HepG2 (cell line): ENCODE data around the gene DPAGT1. TPM values are rescaled to one million over a fixed set of nuclear protein-coding genes. Genes with fewer than 3 reads are reported as not detected.

Experiments used
- AHR ChIP-seq: IDR thresholded peaks from 2 replicates; pipeline ENCODE4 v1.6.1; 2018; ENCODE audit warnings: missing genetic modification reagents, missing compliant biosample characterization
- BCL6 ChIP-seq: IDR thresholded peaks from 2 replicates; pipeline ENCODE4 v1.6.1; 2016; ENCODE audit warnings: missing genetic modification reagents, missing compliant biosample characterization
- DMTF1 ChIP-seq: sonication (generic); formaldehyde crosslinking; IDR thresholded peaks from 2 replicates; pipeline ENCODE4 v1.4.0; 2020; ENCODE audit warnings: mild to moderate bottlenecking, missing genetic modification reagents
- E2F2 ChIP-seq: sonication (generic); formaldehyde crosslinking; IDR thresholded peaks from 2 replicates; pipeline ENCODE4 v1.4.0; 2020; ENCODE audit warnings: missing genetic modification reagents, borderline replicate concordance
- HBP1 ChIP-seq: IDR thresholded peaks from 2 replicates; pipeline ENCODE4 v1.6.1; 2016; ENCODE audit warnings: low read depth, control low read depth
- KLF6 ChIP-seq: IDR thresholded peaks from 2 replicates; pipeline ENCODE4 v1.8.0; 2016; ENCODE audit warnings: missing biosample characterization, missing genetic modification reagents
- LBX2 ChIP-seq: sonication (generic); formaldehyde crosslinking; IDR thresholded peaks from 2 replicates; pipeline ENCODE4 v1.5.0; 2020; ENCODE audit warnings: missing genetic modification reagents, mild to moderate bottlenecking, borderline replicate concordance
- MEF2D ChIP-seq: sonication (generic); formaldehyde crosslinking; IDR thresholded peaks from 2 replicates; pipeline ENCODE4 v1.5.1; 2020; ENCODE audit warnings: mild to moderate bottlenecking, missing genetic modification reagents
- NCOA2 ChIP-seq: sonication (generic); formaldehyde crosslinking; IDR thresholded peaks from 2 replicates; pipeline ENCODE4 v1.8.0; 2022; ENCODE audit warnings: inconsistent platforms
- RFXAP ChIP-seq: sonication (generic); formaldehyde crosslinking; IDR thresholded peaks from 2 replicates; pipeline ENCODE4 v1.4.0; 2020; ENCODE audit warnings: missing genetic modification reagents, borderline replicate concordance
- THYN1 ChIP-seq: sonication (generic); formaldehyde crosslinking; IDR thresholded peaks from 2 replicates; pipeline ENCODE4 v1.8.1; 2023; ENCODE audit warnings: low read depth, mild to moderate bottlenecking, moderate library complexity, missing genetic modification reagents, borderline replicate concordance
- U2AF2 ChIP-seq: fragments of 200-400 bp; formaldehyde crosslinking; IDR thresholded peaks from 2 replicates; pipeline ENCODE4 v1.6.1; 2017; ENCODE audit warnings: low read depth, mild to moderate bottlenecking, low read length
- YEATS2 ChIP-seq: sonication (generic); formaldehyde crosslinking; IDR thresholded peaks from 2 replicates; pipeline ENCODE4 v1.4.0; 2020; ENCODE audit warnings: missing genetic modification reagents, borderline replicate concordance
- ZIK1 ChIP-seq: sonication (generic); formaldehyde crosslinking; IDR thresholded peaks from 2 replicates; pipeline ENCODE4 v1.5.0; 2020; ENCODE audit warnings: mild to moderate bottlenecking, low read depth, missing genetic modification reagents, borderline replicate concordance
- ZKSCAN8 ChIP-seq: IDR thresholded peaks from 2 replicates; pipeline ENCODE4 v1.6.1; 2016; ENCODE audit warnings: borderline replicate concordance, missing genetic modification reagents, missing compliant biosample characterization
- ZNF143 ChIP-seq: sonication (generic); formaldehyde crosslinking; IDR thresholded peaks from 2 replicates; pipeline ENCODE4 v1.4.0; 2020; ENCODE audit warnings: missing genetic modification reagents
- ZNF331 ChIP-seq: sonication (generic); formaldehyde crosslinking; IDR thresholded peaks from 2 replicates; pipeline ENCODE4 v1.4.0; 2020; ENCODE audit warnings: missing genetic modification reagents
- ZNF512B ChIP-seq: sonication (generic); formaldehyde crosslinking; IDR thresholded peaks from 2 replicates; pipeline ENCODE4 v1.5.1; 2020; ENCODE audit warnings: missing genetic modification reagents, mild to moderate bottlenecking, borderline replicate concordance
- ZNF747 ChIP-seq: sonication (generic); formaldehyde crosslinking; IDR thresholded peaks from 2 replicates; pipeline ENCODE4 v1.8.1; 2023; ENCODE audit warnings: missing genetic modification reagents, mild to moderate bottlenecking, borderline replicate concordance
- ZNF781 ChIP-seq: sonication (generic); formaldehyde crosslinking; IDR thresholded peaks from 2 replicates; pipeline ENCODE4 v1.5.1; 2020; ENCODE audit warnings: borderline replicate concordance, mild to moderate bottlenecking, missing genetic modification reagents; ENCODE audit errors: not compliant biosample characterization
- polyA plus RNA-seq, 8 experiments: library from polyadenylated mRNA; depleted of rRNA in 3 of 8; stranded (reverse) in 7 of 8; unstranded in 1 of 8; fragments of >200 nt; fragmentation: Illumina TruSeq in 4 of 8; extraction: Trizol in 4 of 8; gene quantifications; 2 replicates each; pipeline versions ENCODE4 v1.2.1 to v1.2.3, GENCODE V29; 2011 to 2016; ENCODE audit warnings: low read depth in 4 of 8, missing spikeins in 1 of 8, mixed read lengths in 1 of 8; ENCODE audit not compliant: insufficient read depth in 1 of 8
- total RNA-seq, 5 experiments: library from RNA; depleted of rRNA; stranded (reverse); fragments of >200 nt; fragmentation: Illumina TruSeq; extraction: Trizol; gene quantifications; 2 replicates each; pipeline ENCODE4 v1.2.3, GENCODE V29; 2016; ENCODE audit warnings: low read depth in 1 of 5

DPAGT1 gene
- total and polyA plus RNA-seq, 2 of the 13 experiments (the other 11 are each of a cell fraction or from before 2014, with no cell fraction given), result 37.6 to 70.7 TPM

GRCh38 chr11:119121008-119121810 is 19.6 kb upstream of the DPAGT1 start, which contains the start of gene HINFP (continued):
- 0 out of 2 replicates have a peak, but pooled peaks have one; percentile 40 for TF ChIP-seq DMTF1 (CRISPR knock-in tag)
- no peak for TF ChIP-seq RFXAP (CRISPR knock-in tag)
- peak; percentile 46; the same call in 1 of the 2 replicates for TF ChIP-seq ZIK1
- no peak for TF ChIP-seq ZNF512B (CRISPR knock-in tag)
- peak; percentile 22; the same call in 1 of the 2 replicates for TF ChIP-seq ZNF331 (CRISPR knock-in tag)
- no peak for TF ChIP-seq LBX2 (CRISPR knock-in tag)
- TF ChIP-seq BCL6 (CRISPR knock-in tag), result peak; percentile 15; the same call in 1 of the 2 replicates
- TF ChIP-seq MEF2D (CRISPR knock-in tag), result 0 out of 2 replicates have a peak, but pooled peaks have one; percentile 17
- peak; percentile 88; the same call in 1 of the 2 replicates for TF ChIP-seq YEATS2 (CRISPR knock-in tag)
- no peak for TF ChIP-seq NCOA2 (CRISPR knock-in tag)
- TF ChIP-seq ZNF143 (CRISPR knock-in tag), result peak; percentile 67; the same call in 1 of the 2 replicates
- 0 out of 2 replicates have a peak, but pooled peaks have one; percentile 17 for TF ChIP-seq AHR (CRISPR knock-in tag)
- TF ChIP-seq ZKSCAN8 (CRISPR knock-in tag), result peak; percentile 16; the same call in 1 of the 2 replicates
- TF ChIP-seq ZNF781 (CRISPR knock-in tag), result no peak
- peak; percentile 60; the same call in 1 of the 2 replicates for TF ChIP-seq ZNF747 (CRISPR knock-in tag)
- peak; percentile 79; the same call in 1 of the 2 replicates for TF ChIP-seq THYN1
- peak; percentile 81; the same call in 1 of the 2 replicates for TF ChIP-seq KLF6
- peak; percentile 65; the same call in 1 of the 2 replicates for TF ChIP-seq U2AF2
- peak; percentile 33; the same call in 1 of the 2 replicates for TF ChIP-seq HBP1 (CRISPR knock-in tag)
- no peak for TF ChIP-seq E2F2 (CRISPR knock-in tag)
